Gastroesophageal sphincter (tissue), 4 donors: ENCODE data around the gene CYP4V2. TPM values are rescaled to one million over a fixed set of nuclear protein-coding genes. Genes with fewer than 3 reads are reported as not detected.

Experiments
- ATAC-seq: fragments of 150-250 bp; one replicate; pipeline ENCODE4 v1.9.1; 2016; ENCODE audit warnings: mild to moderate bottlenecking, moderate library complexity
- H3K27ac ChIP-seq, 4 donors: fragments of 200-600 bp; sonication (generic) in 3 of 4; 1 replicate in 3 of 4; 2 replicates in 1 of 4; pipeline ENCODE4 v1.5.1; 2016 to 2019
- H3K27me3 ChIP-seq: fragments of 200-600 bp; sonication (generic); one replicate; pipeline ENCODE4 v1.5.1; 2019
- H3K36me3 ChIP-seq, 2 donors: fragments of 200-600 bp; sonication (generic); one replicate each; pipeline ENCODE4 v1.5.1; 2019; ENCODE audit warnings: control low read depth in 1 of 2
- H3K4me1 ChIP-seq, 3 donors: fragments of 200-600 bp; sonication (generic); 1 replicate in 2 of 3; 2 replicates in 1 of 3; pipeline ENCODE4 v1.5.1; 2016 to 2019; ENCODE audit warnings: control low read depth in 2 of 3
- H3K4me3 ChIP-seq, 2 donors: fragments of 200-600 bp; sonication (generic); one replicate each; pipeline ENCODE4 v1.5.1; 2019; ENCODE audit warnings: mild to moderate bottlenecking in 1 of 2, moderate library complexity in 1 of 2
- H3K9me3 ChIP-seq, 3 donors: fragments of 200-600 bp; sonication (generic); one replicate each; pipeline ENCODE4 v1.5.1; 2017 to 2019; ENCODE audit warnings: control low read depth in 2 of 3
- EP300 ChIP-seq: sonication (generic); formaldehyde crosslinking; IDR thresholded peaks from one replicate; pipeline ENCODE4 v1.6.1; 2017; ENCODE audit warnings: antibody characterized with exemption, mild to moderate bottlenecking
- POLR2A ChIP-seq, 2 donors: fragments of 450-650 bp; IDR thresholded peaks; one replicate each; pipeline ENCODE4 v1.6.1; 2017; ENCODE audit warnings: antibody characterized with exemption in 2 of 2, mild to moderate bottlenecking in 2 of 2, moderate library complexity in 1 of 2
- POLR2AphosphoS5 ChIP-seq: sonication (generic); formaldehyde crosslinking; IDR thresholded peaks from one replicate; pipeline ENCODE4 v1.6.1; 2017; ENCODE audit warnings: antibody characterized with exemption
- WGBS, 2 donors: methylation state at CpG; one replicate each; pipeline ENCODE4 v1.1.5; 2018; ENCODE audit warnings: low coverage in 1 of 2; 5-methylcytosine and 5-hydroxymethylcytosine counted together
- total RNA-seq, 4 donors: library from RNA; depleted of rRNA; stranded (reverse); fragments of >200 nt; gene quantifications; one replicate each; pipeline ENCODE4 v1.1.0, GENCODE V29; 2016
- TF ChIP-seq, protein P1 (sequence below), 4 experiments: fragments of 200-600 bp in 2 of 4; fragments of 450-650 bp in 2 of 4; sonication (generic) in 1 of 4; IDR thresholded peaks; one replicate each; pipeline ENCODE4 v1.5.1; 2017 to 2019; ENCODE audit warnings: antibody characterized with exemption in 4 of 4, mild to moderate bottlenecking in 2 of 4, moderate library complexity in 2 of 4

The CYP4V2 gene
- total RNA-seq, 4 donors from 2014 or later, result 25.6 to 44.7 (median 32.5) TPM

- H3K27ac ChIP-seq, result peak overlapping the region in 2 of 4 donors; percentile 21 to 39
- no peaks in the 10 kb centered on the region for H3K9me3 ChIP-seq
- ATAC-seq, result peak; percentile 26
- peaks cover 0 to 19% (median 0%) of the 10 kb centered on the region in 3 donors for H3K4me1 ChIP-seq
- H3K27me3 ChIP-seq, result no peaks in the 10 kb centered on the region
- WGBS, 2 donors, result 91 to 96% methylated on average over 8 of the region's 8 CpGs
- peaks cover 0 to 21% of the 10 kb centered on the region in 2 donors for H3K36me3 ChIP-seq
- TF ChIP-seq, protein P1, sequence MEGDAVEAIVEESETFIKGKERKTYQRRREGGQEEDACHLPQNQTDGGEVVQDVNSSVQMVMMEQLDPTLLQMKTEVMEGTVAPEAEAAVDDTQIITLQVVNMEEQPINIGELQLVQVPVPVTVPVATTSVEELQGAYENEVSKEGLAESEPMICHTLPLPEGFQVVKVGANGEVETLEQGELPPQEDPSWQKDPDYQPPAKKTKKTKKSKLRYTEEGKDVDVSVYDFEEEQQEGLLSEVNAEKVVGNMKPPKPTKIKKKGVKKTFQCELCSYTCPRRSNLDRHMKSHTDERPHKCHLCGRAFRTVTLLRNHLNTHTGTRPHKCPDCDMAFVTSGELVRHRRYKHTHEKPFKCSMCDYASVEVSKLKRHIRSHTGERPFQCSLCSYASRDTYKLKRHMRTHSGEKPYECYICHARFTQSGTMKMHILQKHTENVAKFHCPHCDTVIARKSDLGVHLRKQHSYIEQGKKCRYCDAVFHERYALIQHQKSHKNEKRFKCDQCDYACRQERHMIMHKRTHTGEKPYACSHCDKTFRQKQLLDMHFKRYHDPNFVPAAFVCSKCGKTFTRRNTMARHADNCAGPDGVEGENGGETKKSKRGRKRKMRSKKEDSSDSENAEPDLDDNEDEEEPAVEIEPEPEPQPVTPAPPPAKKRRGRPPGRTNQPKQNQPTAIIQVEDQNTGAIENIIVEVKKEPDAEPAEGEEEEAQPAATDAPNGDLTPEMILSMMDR (IDR thresholded peaks at IDR 0.05), result no peak
- TF ChIP-seq POLR2AphosphoS5 (no peak), POLR2A (IDR thresholded peaks at IDR 0.05) (no peak), EP300 (no peak)
- no peak overlapping the region for H3K4me3 ChIP-seq
These were observed 11.2 kb downstream of the CYP4V2 start for GRCh38 chr4:186202490-186203140.

DNA sequence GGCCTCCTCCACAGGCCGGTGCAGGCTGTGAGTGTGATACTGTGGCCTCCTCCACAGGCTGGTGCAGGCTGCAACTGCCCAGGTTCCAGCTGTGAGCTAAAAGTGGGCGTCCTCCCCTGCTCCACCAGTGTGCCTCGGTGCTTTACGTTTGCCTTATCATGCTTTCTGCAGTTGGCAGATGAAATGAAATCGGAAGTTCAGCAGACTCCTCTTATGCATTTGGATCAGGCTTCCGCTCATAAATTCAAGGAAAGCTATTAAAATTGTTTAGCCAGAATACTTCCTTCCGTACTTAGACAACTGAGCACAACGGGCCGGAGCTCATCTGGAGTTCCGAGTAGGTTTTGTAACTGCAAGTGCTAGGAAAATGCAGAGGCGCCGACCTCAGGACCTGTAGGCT, 12.0 kb downstream of the CYP4V2 start:
- no peak for ATAC-seq
- 23 to 36% methylated on average over 7 to 11 of the region's 12 CpGs for WGBS, 2 donors
- Histone ChIP-seq H3K27ac (peak overlapping the region in 2 of 4 donors; percentile 58 to 75), H3K4me3 (no peak overlapping the region), H3K9me3 (no peaks in the 10 kb centered on the region), H3K36me3 (peaks cover 0 to 16% of the 10 kb centered on the region in 2 donors), H3K27me3 (no peaks in the 10 kb centered on the region), H3K4me1 (peaks cover 0 to 19% (median 0%) of the 10 kb centered on the region in 3 donors)
- TF ChIP-seq POLR2A (IDR thresholded peaks at IDR 0.05), result no peak
- no peak for TF ChIP-seq POLR2AphosphoS5
- TF ChIP-seq, protein P1 (IDR thresholded peaks at IDR 0.05), result no peak
- TF ChIP-seq EP300, result no peak

GRCh38 chr4:186204103-186204559, 12.8 kb downstream of the CYP4V2 start:
- Histone ChIP-seq H3K27me3 (no peaks in the 10 kb centered on the region), H3K4me3 (peak overlapping the region in 1 of 2 donors; percentile 44), H3K4me1 (peaks cover 0 to 19% (median 0%) of the 10 kb centered on the region in 3 donors), H3K9me3 (no peaks in the 10 kb centered on the region), H3K27ac (peak overlapping the region in 2 of 4 donors; percentile 58 to 75), H3K36me3 (peaks cover 0 to 17% of the 10 kb centered on the region in 2 donors)
- TF ChIP-seq, protein P1 (IDR thresholded peaks at IDR 0.05), result no peak
- no peak for TF ChIP-seq POLR2AphosphoS5
- TF ChIP-seq POLR2A (IDR thresholded peaks at IDR 0.05), result no peak
- no peak for TF ChIP-seq EP300
- ATAC-seq, result peak; percentile 54
- 31 to 84% methylated on average over 15 to 38 of the region's 45 CpGs for WGBS, 2 donors

GRCh38 chr4:186204686-186205085, 13.3 kb downstream of the CYP4V2 start:
- peak overlapping the region in 1 of 2 donors; percentile 44 for H3K4me3 ChIP-seq
- no peaks in the 10 kb centered on the region for H3K9me3 ChIP-seq
- no peak for ATAC-seq
- H3K36me3 ChIP-seq, result peaks cover 0 to 22% of the 10 kb centered on the region in 2 donors
- no peaks in the 10 kb centered on the region for H3K27me3 ChIP-seq
- peaks cover 0 to 19% (median 0%) of the 10 kb centered on the region in 3 donors for H3K4me1 ChIP-seq
- 71 to 91% methylated on average over 7 to 13 of the region's 13 CpGs for WGBS, 2 donors
- TF ChIP-seq, protein P1 (IDR thresholded peaks at IDR 0.05), result no peak
- TF ChIP-seq EP300 (no peak), POLR2A (IDR thresholded peaks at IDR 0.05) (no peak), POLR2AphosphoS5 (no peak)
- H3K27ac ChIP-seq, result peak overlapping the region in 2 of 4 donors; percentile 58 to 75

DNA sequence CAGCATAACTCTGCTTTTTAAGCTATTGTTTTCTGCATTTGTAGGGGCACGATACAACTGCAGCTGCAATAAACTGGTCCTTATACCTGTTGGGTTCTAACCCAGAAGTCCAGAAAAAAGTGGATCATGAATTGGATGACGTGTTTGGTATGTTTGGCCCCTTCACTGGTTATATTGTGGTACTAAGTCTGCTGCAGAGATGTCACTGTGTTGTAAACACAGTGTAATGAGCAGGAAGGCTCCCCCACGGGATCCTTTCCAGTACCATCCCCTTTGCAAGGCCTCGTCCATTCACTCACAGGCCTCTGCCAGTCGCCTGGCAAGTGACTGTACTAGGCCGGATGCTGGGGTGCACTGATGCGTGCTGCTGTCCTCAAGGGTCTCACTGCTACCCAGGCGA, 13.8 kb downstream of the CYP4V2 start:
- H3K36me3 ChIP-seq, result peaks cover 0 to 27% of the 10 kb centered on the region in 2 donors
- no peak for TF ChIP-seq POLR2A (IDR thresholded peaks at IDR 0.05)
- no peak for TF ChIP-seq POLR2AphosphoS5
- TF ChIP-seq, protein P1 (IDR thresholded peaks at IDR 0.05), result no peak
- no peak for TF ChIP-seq EP300

More for the DNA sequence above, 13.8 kb downstream of the CYP4V2 start:
- Histone ChIP-seq H3K9me3 (no peaks in the 10 kb centered on the region), H3K27me3 (no peaks in the 10 kb centered on the region), H3K4me1 (peaks cover 0 to 19% (median 0%) of the 10 kb centered on the region in 3 donors), H3K27ac (peak overlapping the region in 1 of 4 donors; percentile 75), H3K4me3 (peak overlapping the region in 1 of 2 donors; percentile 44)
- no peak for ATAC-seq
- 72 to 84% methylated on average over 5 of the region's 8 CpGs for WGBS, 2 donors
